Heart right ventricle (tissue), 16 donors: ENCODE results near the gene RXYLT1. TPM values are rescaled to one million over a fixed set of nuclear protein-coding genes. Genes with fewer than 3 reads are reported as not detected.

ENCODE experiments used
- ATAC-seq, 8 donors: fragments of 200-7000 bp; cut with Tn5 transposase; one replicate each; pipeline ENCODE4 v1.9.1; 2020; ENCODE audit warnings: mild to moderate bottlenecking in 8 of 8, moderate library complexity in 8 of 8, moderate number of reproducible peaks in 1 of 8
- DNase-seq, 2 donors: peaks; one replicate each; pipeline ENCODE4 v3.0.0-alpha.2; 2020
- H3K27ac ChIP-seq, 10 donors: fragments of 200-600 bp; sonication (generic) in 2 of 10; one replicate each; pipeline versions ENCODE4 v1.5.0 to v1.8.0; 2020 to 2022; ENCODE audit warnings: mild to moderate bottlenecking in 3 of 10
- H3K27me3 ChIP-seq, 7 donors: fragments of 200-600 bp; one replicate each; pipeline ENCODE4 v1.8.0; 2021 to 2022; ENCODE audit warnings: mild to moderate bottlenecking in 2 of 7
- H3K36me3 ChIP-seq, 9 donors: fragments of 200-600 bp; sonication (generic) in 1 of 9; one replicate each; pipeline versions ENCODE4 v1.5.0 to v1.8.0; 2020 to 2022; ENCODE audit warnings: mild to moderate bottlenecking in 2 of 9
- H3K4me1 ChIP-seq, 9 donors: fragments of 200-600 bp; sonication (generic) in 1 of 9; one replicate each; pipeline versions ENCODE4 v1.5.0 to v1.8.0; 2020 to 2022; ENCODE audit warnings: mild to moderate bottlenecking in 4 of 9
- H3K4me3 ChIP-seq, 10 donors: fragments of 200-600 bp; sonication (generic) in 2 of 10; one replicate each; pipeline versions ENCODE4 v1.5.0 to v1.8.0; 2020 to 2022; ENCODE audit warnings: mild to moderate bottlenecking in 7 of 10, moderate library complexity in 2 of 10
- H3K9me3 ChIP-seq, 11 donors: fragments of 200-600 bp in 10 of 11; sonication (generic) in 2 of 11; one replicate each; pipeline versions ENCODE4 v1.5.0 to v1.8.0; 2013 to 2022; ENCODE audit warnings: mild to moderate bottlenecking in 2 of 11, control low read depth in 1 of 11, moderate library complexity in 1 of 11
- WGBS, 2 donors: extraction: QIAGEN DNeasy Blood & Tissue Kit; methylation state at CpG; one replicate each; pipeline ENCODE4 v1.1.7; 2013; ENCODE audit warnings: inconsistent platforms in 1 of 2; 5-methylcytosine and 5-hydroxymethylcytosine counted together
- intact Hi-C, 10 donors: fragments of 100-400 bp; cut with DNase I; formaldehyde crosslinking; loops; one replicate each; pipeline versions ENCODE4 v1.11.1 to v1.14.2; 2022
- polyA plus RNA-seq, 2 donors: library from polyadenylated mRNA; stranded (reverse); fragments of 200-250 nt; gene quantifications; one replicate each; pipeline ENCODE4 v1.2.3, GENCODE V29; 2013
- total RNA-seq, 10 donors: library from RNA; stranded (reverse); fragmentation: NEBNext Ultra II Directional in 3 of 10; extraction: Animal tissue kit (Norgen Biotek cat#: 25700) in 3 of 10; gene quantifications; one replicate each; pipeline versions ENCODE4 v1.2.1 to v1.2.4, GENCODE V29; 2021 to 2023
- TF ChIP-seq, protein P1 (sequence below), 9 donors: fragments of 200-600 bp; sonication (generic) in 2 of 9; IDR thresholded peaks; one replicate each; pipeline versions ENCODE4 v1.5.0 to v1.8.0; 2021 to 2022; ENCODE audit warnings: antibody characterized with exemption in 9 of 9, mild to moderate bottlenecking in 5 of 9, moderate library complexity in 1 of 9
- donor health status: Arrhythmogenic right ventricular cardiomyopathy.
- donor health status: ischemic (EF 13 %, LVEDD 7.1; RV severe dilation, severe dysfunction).
- donor health status: healthy with polysubstance abuse.
- donor health status: DM: no; HTN: yes; CAD: no.
- donor health status: DM: no; HTN: no; CAD: no.
- donor health status: ischemic (EF 25% LVEDD 6.9; RV normal size, moderate dysfunction).
- donor health status: ischemic (EF 25% LVEDD 5.7; RV mildly dilated, moderate dysfunction).
- donor health status: healthy.
- donor health status: DM: yes; HTN: yes; CAD: no.
- donor health status: Ischemic cardiomyopathy.
- donor health status: ischemic (EF 35%, LVEDD 5.7; RV mildly dilated, moderate dysfunction).
- donor health status: nonischemic (EF 11% LVEDD 7.7; RV severe dilation, severe dysfunction).
- donor health status: DM: yes; HTN: yes; CAD: no.
- donor health status: PGD.
- donor health status: ischemic (EF 29% LVEDD 5.4; RV normal size, mild dysfunction).
- donor health status: nonischemic (EF 23%, LVEDD 6.1; RV moderate dilation, normal function).

Gene RXYLT1
- total and polyA plus RNA-seq, 12 donors = 5.1 to 20.8 (median 16.8) TPM

- no peaks in the 10 kb centered on the region for H3K4me1 ChIP-seq
- no peak overlapping the region for H3K27ac ChIP-seq
- WGBS, 2 donors = 74 to 87% methylated on average over 2 of the region's 2 CpGs
- intact Hi-C loops = no loop called here
- H3K4me3 ChIP-seq = no peak overlapping the region
- ATAC-seq (no peak), DNase-seq (no peak)
- H3K27me3 ChIP-seq = no peaks in the 10 kb centered on the region
- H3K9me3 ChIP-seq = no peaks in the 10 kb centered on the region
- TF ChIP-seq, protein P1, sequence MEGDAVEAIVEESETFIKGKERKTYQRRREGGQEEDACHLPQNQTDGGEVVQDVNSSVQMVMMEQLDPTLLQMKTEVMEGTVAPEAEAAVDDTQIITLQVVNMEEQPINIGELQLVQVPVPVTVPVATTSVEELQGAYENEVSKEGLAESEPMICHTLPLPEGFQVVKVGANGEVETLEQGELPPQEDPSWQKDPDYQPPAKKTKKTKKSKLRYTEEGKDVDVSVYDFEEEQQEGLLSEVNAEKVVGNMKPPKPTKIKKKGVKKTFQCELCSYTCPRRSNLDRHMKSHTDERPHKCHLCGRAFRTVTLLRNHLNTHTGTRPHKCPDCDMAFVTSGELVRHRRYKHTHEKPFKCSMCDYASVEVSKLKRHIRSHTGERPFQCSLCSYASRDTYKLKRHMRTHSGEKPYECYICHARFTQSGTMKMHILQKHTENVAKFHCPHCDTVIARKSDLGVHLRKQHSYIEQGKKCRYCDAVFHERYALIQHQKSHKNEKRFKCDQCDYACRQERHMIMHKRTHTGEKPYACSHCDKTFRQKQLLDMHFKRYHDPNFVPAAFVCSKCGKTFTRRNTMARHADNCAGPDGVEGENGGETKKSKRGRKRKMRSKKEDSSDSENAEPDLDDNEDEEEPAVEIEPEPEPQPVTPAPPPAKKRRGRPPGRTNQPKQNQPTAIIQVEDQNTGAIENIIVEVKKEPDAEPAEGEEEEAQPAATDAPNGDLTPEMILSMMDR (IDR thresholded peaks at IDR 0.05) = no peak
- peaks cover 0 to 30% (median 6%) of the 10 kb centered on the region in 9 donors for H3K36me3 ChIP-seq
These were observed 32.0 kb downstream of the RXYLT1 start for GRCh38 chr12:63811755-63812154.

DNA sequence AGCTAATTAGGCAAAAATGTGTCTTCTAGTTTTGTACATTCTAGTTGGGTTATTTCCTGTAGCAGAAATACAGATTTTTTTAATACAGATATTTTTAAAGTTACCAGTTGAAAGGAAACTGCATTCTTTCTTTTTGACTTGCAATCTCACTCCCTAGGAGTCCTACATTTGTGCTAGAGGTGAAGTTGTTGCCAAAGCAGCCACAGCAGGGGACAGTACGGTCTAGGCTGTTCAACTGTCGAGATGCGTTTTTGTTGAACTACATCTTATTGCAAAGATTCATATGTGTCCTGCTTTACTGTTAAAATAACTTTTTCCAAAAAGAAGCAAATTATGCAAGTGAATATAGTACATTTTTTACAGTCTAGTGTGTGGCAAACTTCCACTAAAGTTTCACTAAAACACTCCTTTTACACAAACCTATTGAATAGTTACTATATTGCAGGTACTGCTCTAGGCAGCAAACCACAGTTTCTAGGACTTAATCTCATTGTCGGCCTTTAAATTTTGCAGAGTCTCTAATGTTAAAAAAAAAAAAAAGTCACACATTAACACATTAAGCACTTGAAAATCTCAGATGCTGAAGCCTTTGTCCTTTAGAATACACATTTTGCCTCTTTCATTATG, 34.5 kb downstream of the RXYLT1 start:
- Histone ChIP-seq H3K9me3 (peaks cover 0 to 11% (median 0%) of the 10 kb centered on the region in 11 donors), H3K27ac (no peak overlapping the region), H3K4me3 (no peak overlapping the region), H3K4me1 (no peaks in the 10 kb centered on the region), H3K36me3 (peaks cover 0 to 5% (median under 1%) of the 10 kb centered on the region in 9 donors), H3K27me3 (no peaks in the 10 kb centered on the region)
- intact Hi-C loops = no loop called here
- DNase-seq (no peak), ATAC-seq (no peak)
- 83 to 87% methylated on average over 4 of the region's 4 CpGs for WGBS, 2 donors
- TF ChIP-seq, protein P1 (IDR thresholded peaks at IDR 0.05) = no peak

DNA sequence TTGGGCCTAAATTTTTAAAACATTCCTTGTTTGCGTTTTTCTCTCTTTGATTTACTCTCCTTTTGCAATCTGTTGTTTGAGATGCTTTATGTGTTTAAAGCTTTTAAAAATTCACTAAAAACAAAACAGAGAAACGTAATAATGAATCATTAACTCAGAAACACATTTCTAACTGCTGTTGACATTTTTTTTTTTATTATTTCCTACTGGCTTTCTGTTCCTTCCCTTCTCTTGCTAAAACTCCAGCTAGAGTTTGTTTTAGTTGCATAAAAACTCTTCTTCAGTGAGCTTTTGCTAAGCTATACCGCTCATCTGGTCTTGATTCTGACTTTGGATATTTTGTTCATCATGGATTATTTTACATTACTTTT, 35.8 kb downstream of the RXYLT1 start:
- H3K27me3 ChIP-seq = peaks cover 0 to under 1% (median 0%) of the 10 kb centered on the region in 7 donors
- no peaks in the 10 kb centered on the region for H3K36me3 ChIP-seq
- intact Hi-C loops = no loop called here
- no peaks in the 10 kb centered on the region for H3K4me1 ChIP-seq
- TF ChIP-seq, protein P1 (IDR thresholded peaks at IDR 0.05) = no peak
- H3K4me3 ChIP-seq = no peak overlapping the region
- WGBS, 2 donors = 89 to 93% methylated on average over 3 of the region's 3 CpGs
- ATAC-seq = no peak
- no peak overlapping the region for H3K27ac ChIP-seq
- no peak for DNase-seq
- H3K9me3 ChIP-seq = peaks cover 0 to 14% (median 0%) of the 10 kb centered on the region in 11 donors

DNA sequence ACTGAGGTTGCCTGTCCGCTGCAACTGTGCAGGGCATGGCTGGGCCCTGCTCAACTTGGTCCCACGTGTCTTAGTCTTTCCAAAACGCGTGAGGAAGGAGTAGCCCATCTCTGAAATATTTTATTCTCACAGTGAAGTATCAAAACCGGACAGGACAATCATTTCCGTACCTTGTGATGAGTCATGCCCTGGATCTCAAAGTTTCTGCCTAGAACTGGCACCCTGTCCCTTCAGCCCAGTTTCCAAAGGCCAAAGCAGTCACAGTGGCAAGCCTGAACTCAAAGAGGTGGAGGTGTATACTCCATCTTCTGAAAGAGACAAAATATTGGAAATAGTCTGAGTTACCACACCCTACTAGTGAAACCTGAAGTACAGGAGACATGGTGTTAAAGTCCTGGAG, 36.3 kb downstream of the RXYLT1 start:
- Histone ChIP-seq H3K9me3 (peaks cover 0 to 14% (median 0%) of the 10 kb centered on the region in 11 donors), H3K27ac (no peak overlapping the region), H3K4me1 (no peaks in the 10 kb centered on the region), H3K36me3 (no peaks in the 10 kb centered on the region), H3K4me3 (no peak overlapping the region), H3K27me3 (peaks cover 0 to 5% (median 0%) of the 10 kb centered on the region in 7 donors)
- DNase-seq (no peak), ATAC-seq (no peak)
- WGBS, 2 donors = 91 to 92% methylated on average over 6 of the region's 6 CpGs
- intact Hi-C loops = no loop called here
- TF ChIP-seq, protein P1 (IDR thresholded peaks at IDR 0.05) = no peak
